ENCODE results near the gene CSPG4.

The CSPG4 gene

DNA sequence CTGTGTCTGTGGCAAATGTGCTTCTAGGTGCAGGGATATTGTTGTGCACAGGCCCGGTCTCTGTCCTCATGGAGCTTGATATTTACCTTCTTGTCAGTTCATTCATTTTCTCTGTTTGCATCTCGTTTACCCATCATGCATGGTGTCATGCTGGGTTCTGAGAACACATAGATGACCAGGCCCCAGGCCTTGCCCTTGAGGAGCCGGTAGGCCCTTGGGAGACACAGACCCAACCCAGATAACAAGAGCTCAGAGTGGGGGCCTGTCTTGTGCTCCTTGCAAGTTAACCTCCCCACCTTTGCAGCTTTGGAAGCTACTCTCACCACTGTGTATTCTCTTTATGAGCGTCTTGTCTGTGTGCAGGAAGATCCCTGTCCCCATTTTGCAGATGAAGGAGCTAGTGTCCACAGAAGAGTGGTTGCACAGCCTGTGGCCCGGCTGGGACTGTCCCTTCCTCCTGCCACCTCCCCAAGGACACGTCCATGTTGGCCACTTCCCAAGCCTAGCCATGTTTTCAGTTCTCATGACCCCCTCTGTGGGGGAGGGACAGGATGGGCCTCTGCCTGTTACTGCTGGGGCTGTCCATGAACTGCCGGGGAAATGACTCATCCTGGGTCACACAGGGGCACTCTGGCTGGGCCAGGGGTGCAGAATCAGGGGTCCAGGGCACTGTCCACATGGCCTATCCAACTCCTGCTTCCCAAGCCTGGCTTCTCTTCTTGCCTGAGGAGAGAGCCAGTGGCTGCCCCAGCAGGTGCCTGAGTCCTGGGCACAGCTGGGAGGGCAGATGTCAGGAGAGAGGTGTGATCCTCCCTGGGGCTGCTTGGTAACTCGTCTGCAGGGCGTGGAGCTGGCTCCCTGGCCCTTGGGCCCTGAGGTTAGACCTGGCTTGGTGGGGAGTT, 61.5 kb downstream of the CSPG4 start:
- H3K36me3 ChIP-seq = no peaks in the 10 kb centered on the region
- peaks cover 40% of the 10 kb centered on the region for H3K27me3 ChIP-seq
- TF ChIP-seq, protein P1, sequence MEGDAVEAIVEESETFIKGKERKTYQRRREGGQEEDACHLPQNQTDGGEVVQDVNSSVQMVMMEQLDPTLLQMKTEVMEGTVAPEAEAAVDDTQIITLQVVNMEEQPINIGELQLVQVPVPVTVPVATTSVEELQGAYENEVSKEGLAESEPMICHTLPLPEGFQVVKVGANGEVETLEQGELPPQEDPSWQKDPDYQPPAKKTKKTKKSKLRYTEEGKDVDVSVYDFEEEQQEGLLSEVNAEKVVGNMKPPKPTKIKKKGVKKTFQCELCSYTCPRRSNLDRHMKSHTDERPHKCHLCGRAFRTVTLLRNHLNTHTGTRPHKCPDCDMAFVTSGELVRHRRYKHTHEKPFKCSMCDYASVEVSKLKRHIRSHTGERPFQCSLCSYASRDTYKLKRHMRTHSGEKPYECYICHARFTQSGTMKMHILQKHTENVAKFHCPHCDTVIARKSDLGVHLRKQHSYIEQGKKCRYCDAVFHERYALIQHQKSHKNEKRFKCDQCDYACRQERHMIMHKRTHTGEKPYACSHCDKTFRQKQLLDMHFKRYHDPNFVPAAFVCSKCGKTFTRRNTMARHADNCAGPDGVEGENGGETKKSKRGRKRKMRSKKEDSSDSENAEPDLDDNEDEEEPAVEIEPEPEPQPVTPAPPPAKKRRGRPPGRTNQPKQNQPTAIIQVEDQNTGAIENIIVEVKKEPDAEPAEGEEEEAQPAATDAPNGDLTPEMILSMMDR (IDR thresholded peaks at IDR 0.05) = no peak
- no peaks in the 10 kb centered on the region for H3K9me3 ChIP-seq
- H3K4me1 ChIP-seq (ENCODE audit: control insufficient read depth in 1 of 2, insufficient read depth in 1 of 2, low read depth in 1 of 2, low read length in 1 of 2) = peaks cover 16 to 17% of the 10 kb centered on the region in 2 experiments
- H3K4me3 ChIP-seq (ENCODE audit: low read depth in 1 of 2, low read length in 1 of 2) = no peak overlapping the region
- H3K27ac ChIP-seq = no peak overlapping the region

DNA sequence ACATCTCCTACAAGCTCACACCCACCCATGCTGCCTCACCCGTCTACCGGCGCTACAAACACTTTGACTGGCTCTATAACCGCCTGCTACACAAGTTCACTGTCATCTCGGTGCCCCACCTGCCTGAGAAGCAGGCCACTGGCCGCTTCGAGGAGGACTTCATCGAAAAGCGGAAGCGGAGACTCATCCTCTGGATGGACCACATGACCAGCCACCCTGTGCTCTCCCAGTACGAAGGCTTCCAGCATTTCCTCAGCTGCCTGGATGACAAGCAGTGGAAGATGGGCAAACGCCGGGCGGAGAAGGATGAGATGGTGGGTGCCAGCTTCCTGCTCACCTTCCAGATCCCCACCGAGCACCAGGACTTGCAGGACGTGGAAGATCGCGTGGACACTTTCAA, 62.8 kb downstream of the CSPG4 start:
- no peak overlapping the region for H3K27ac ChIP-seq
- no peak overlapping the region for H3K4me3 ChIP-seq (ENCODE audit: low read depth in 1 of 2, low read length in 1 of 2)
- peaks cover 53% of the 10 kb centered on the region for H3K27me3 ChIP-seq
- H3K36me3 ChIP-seq = no peaks in the 10 kb centered on the region
- no peaks in the 10 kb centered on the region for H3K9me3 ChIP-seq
- TF ChIP-seq, protein P1 (IDR thresholded peaks at IDR 0.05) = no peak
- peaks cover 16 to 17% of the 10 kb centered on the region in 2 experiments for H3K4me1 ChIP-seq (ENCODE audit: control insufficient read depth in 1 of 2, insufficient read depth in 1 of 2, low read depth in 1 of 2, low read length in 1 of 2)

DNA sequence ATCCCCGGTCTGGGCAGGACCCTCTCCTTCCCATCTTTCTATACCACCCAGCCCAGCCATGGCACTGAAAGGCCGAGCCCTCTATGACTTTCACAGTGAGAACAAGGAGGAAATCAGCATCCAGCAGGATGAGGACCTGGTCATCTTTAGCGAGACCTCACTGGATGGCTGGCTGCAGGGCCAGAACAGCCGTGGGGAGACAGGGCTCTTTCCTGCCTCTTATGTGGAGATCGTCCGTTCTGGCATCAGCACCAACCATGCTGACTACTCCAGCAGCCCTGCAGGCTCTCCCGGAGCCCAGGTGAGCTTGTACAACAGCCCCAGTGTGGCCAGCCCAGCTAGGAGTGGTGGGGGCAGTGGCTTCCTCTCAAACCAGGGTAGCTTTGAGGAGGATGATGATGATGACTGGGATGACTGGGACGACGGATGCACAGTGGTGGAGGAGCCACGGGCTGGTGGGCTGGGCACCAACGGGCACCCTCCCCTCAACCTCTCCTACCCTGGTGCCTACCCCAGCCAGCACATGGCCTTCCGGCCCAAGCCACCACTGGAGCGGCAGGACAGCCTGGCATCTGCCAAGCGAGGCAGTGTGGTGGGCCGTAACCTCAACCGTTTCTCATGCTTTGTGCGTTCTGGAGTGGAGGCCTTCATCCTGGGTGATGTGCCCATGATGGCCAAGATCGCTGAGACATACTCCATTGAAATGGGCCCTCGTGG, 63.4 kb downstream of the CSPG4 start:
- Histone ChIP-seq H3K27ac (no peak overlapping the region), H3K36me3 (no peaks in the 10 kb centered on the region), H3K27me3 (peaks cover 57% of the 10 kb centered on the region), H3K4me1 (ENCODE audit: control insufficient read depth in 1 of 2, insufficient read depth in 1 of 2, low read depth in 1 of 2, low read length in 1 of 2) (peaks cover 16 to 17% of the 10 kb centered on the region in 2 experiments), H3K4me3 (ENCODE audit: low read depth in 1 of 2, low read length in 1 of 2) (no peak overlapping the region), H3K9me3 (no peaks in the 10 kb centered on the region)
- TF ChIP-seq, protein P1 (IDR thresholded peaks at IDR 0.05) = no peak

DNA sequence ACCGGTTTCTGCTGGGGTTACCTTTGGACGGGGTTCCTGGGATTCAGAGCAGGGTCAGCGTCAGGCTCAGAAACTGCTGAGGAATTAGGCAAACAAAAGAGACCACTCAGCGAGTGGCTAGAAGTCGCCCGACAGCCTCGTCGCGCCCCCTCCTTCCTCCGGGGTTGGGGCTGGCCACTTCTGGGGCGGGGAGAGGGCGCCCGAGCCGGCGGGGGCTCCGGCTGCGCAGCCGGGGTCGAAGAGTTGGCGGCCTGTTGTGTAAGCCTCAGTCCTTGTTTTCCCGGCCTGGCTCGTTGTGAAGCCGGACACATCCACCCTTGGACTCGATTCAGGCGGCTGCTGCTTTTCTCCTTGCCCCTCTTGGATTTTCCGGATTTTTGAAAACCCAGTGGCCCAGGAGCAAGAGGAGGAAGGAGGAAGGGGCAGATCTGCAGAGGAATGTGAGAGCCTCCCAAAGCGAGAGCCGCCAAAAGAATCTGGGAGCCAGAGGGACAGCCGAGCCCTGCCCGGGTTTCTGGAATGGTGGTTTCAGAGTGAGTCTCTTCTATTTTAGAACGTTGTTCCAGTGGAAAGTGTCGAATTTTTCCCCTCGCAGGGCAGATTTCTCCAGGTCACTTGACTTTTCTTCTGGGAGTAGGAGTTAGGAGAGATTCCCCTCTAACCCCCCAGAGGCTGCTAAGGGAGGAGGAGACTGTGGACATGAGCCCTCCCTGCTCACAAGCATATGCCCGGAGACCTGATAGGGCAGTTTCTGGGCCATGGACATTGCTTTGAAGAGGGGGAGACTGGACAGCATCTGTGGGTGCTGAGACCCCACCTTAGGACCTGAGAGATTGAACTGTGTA, 64.3 kb downstream of the CSPG4 start:
- peak overlapping the region; percentile 74 to 93 for H3K4me3 ChIP-seq (ENCODE audit: low read depth in 1 of 2, low read length in 1 of 2)
- H3K4me1 ChIP-seq (ENCODE audit: control insufficient read depth in 1 of 2, insufficient read depth in 1 of 2, low read depth in 1 of 2, low read length in 1 of 2) = peaks cover 16 to 17% of the 10 kb centered on the region in 2 experiments
- H3K9me3 ChIP-seq = no peaks in the 10 kb centered on the region
- TF ChIP-seq, protein P1 (IDR thresholded peaks at IDR 0.05) = no peak
- no peak overlapping the region for H3K27ac ChIP-seq
- H3K27me3 ChIP-seq = peaks cover 57% of the 10 kb centered on the region
- H3K36me3 ChIP-seq = no peaks in the 10 kb centered on the region
